ENCODE results near the gene NR2F6. TPM values are rescaled to one million over a fixed set of nuclear protein-coding genes. Genes with fewer than 3 reads are reported as not detected.
A peak's percentile ranks its signal among the peaks of the same experiment; 100 is the strongest.
"Not testable (repeated sequence)": the region's sequence is repeated elsewhere in the genome, so short reads cannot be mapped to it uniquely, and the experiment has no call there.

The NR2F6 gene
- total and polyA plus RNA-seq, 4 donors, result 8.9 to 33.6 (median 26.1) TPM

- DNase-seq (ENCODE audit: low read depth in 4 of 6, low spot score in 6 of 6), result no peak
- Histone ChIP-seq H3K4me3 (ENCODE audit: low read depth, low read length) (no peak overlapping the region), H3K27ac (ENCODE audit: low read depth, low read length) (no peak overlapping the region), H3K36me3 (ENCODE audit: control insufficient read depth, insufficient read depth, low read length) (peaks cover 26% of the 10 kb centered on the region), H3K9me3 (ENCODE audit: control insufficient read depth, insufficient read depth, low read length) (no peaks in the 10 kb centered on the region), H3K27me3 (ENCODE audit: control insufficient read depth, insufficient read depth, low read length) (peaks cover 15% of the 10 kb centered on the region), H3K4me1 (ENCODE audit: control insufficient read depth, insufficient read depth, low read length) (peaks cover 17% of the 10 kb centered on the region)
- 95% methylated on average over 7 of the region's 7 CpGs for WGBS (ENCODE audit: insufficient coverage)
Observed at GRCh38 chr19:17283504-17283996, 37.8 kb upstream of the NR2F6 start.

- DNase-seq (ENCODE audit: low read depth in 4 of 6, low spot score in 6 of 6), result peak in 2 of 6 donors; percentile 77 to 80
- Histone ChIP-seq H3K27me3 (ENCODE audit: control insufficient read depth, insufficient read depth, low read length) (peaks cover 15% of the 10 kb centered on the region), H3K36me3 (ENCODE audit: control insufficient read depth, insufficient read depth, low read length) (peaks cover 35% of the 10 kb centered on the region), H3K27ac (ENCODE audit: low read depth, low read length) (no peak overlapping the region), H3K9me3 (ENCODE audit: control insufficient read depth, insufficient read depth, low read length) (no peaks in the 10 kb centered on the region), H3K4me1 (ENCODE audit: control insufficient read depth, insufficient read depth, low read length) (peaks cover 17% of the 10 kb centered on the region), H3K4me3 (ENCODE audit: low read depth, low read length) (no peak overlapping the region)
- WGBS (ENCODE audit: insufficient coverage), result 6% methylated on average over 45 of the region's 45 CpGs
Observed at GRCh38 chr19:17282488-17283125, 36.9 kb upstream of the NR2F6 start.

DNA sequence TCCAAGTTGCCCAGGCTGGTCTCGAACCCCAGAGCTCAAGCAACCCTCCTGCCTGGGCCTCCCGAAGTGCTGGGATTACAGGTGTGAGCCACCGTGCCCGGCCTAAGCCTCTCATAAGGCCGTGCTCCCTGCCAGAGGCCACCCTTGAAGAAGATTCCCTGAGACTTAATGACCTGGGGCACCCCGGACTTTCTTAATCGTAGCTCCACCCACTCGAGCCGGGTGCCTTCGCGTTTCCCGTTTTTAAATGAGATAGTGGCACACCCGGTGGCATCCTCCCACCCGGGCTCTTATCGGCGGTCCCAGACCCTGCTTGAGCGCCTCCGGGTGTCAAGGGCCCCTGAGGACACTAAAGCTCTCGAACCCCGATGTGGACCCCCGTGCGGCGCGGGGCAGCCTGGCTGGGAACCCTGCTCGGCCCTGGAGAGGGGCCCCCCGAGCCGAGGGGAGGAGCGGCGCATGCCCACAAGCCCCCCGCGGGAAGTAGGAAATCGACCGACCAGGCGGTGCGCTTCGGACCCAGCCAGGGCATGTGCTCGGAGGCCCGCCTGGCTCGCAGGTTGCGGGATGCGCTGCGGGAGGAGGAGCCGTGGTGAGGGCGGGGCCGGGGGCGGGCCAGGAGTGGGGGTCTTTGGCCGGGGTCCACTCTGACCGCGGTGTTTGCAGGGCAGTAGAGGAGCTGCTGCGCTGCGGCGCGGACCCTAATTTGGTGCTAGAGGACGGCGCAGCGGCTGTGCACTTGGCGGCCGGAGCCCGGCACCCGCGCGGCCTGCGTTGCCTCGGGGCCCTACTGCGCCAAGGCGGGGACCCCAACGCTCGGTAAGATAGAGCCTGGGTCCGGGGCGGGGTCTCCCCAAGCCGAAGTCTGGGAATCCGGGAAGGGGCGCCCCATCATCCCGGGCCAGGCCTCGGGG lies 35.9 kb upstream of the NR2F6 start, which contains the start of gene ANKLE1:
Gene ANKLE1 (plus strand): TSS at position 511 of the 914 bp plus-strand sequence. CDS start 20 bp downstream, at position 531.
- Histone ChIP-seq H3K27ac (ENCODE audit: low read depth, low read length) (no peak within 1 kb of the TSS), H3K4me3 (ENCODE audit: low read depth, low read length) (peak within 1 kb of the TSS; percentile 24), H3K9me3 (ENCODE audit: control insufficient read depth, insufficient read depth, low read length) (no peaks in the 10 kb centered on the region), H3K4me1 (ENCODE audit: control insufficient read depth, insufficient read depth, low read length) (peaks cover 17% of the 10 kb centered on the region), H3K36me3 (ENCODE audit: control insufficient read depth, insufficient read depth, low read length) (peaks cover 45% of the 10 kb centered on the region), H3K27me3 (ENCODE audit: control insufficient read depth, insufficient read depth, low read length) (peaks cover 15% of the 10 kb centered on the region)
- 9% methylated on average over 75 of the region's 75 CpGs for WGBS (ENCODE audit: insufficient coverage)
- DNase-seq (ENCODE audit: low read depth in 4 of 6, low spot score in 6 of 6), result peak in 2 of 6 donors; percentile 49 to 50

- Histone ChIP-seq H3K27ac (ENCODE audit: low read depth, low read length) (no peak overlapping the region), H3K36me3 (ENCODE audit: control insufficient read depth, insufficient read depth, low read length) (peaks cover 54% of the 10 kb centered on the region), H3K4me1 (ENCODE audit: control insufficient read depth, insufficient read depth, low read length) (peaks cover 17% of the 10 kb centered on the region), H3K4me3 (ENCODE audit: low read depth, low read length) (no peak overlapping the region), H3K27me3 (ENCODE audit: control insufficient read depth, insufficient read depth, low read length) (peaks cover 15% of the 10 kb centered on the region), H3K9me3 (ENCODE audit: control insufficient read depth, insufficient read depth, low read length) (no peaks in the 10 kb centered on the region)
- no peak for DNase-seq (ENCODE audit: low read depth in 4 of 6, low spot score in 6 of 6)
- WGBS (ENCODE audit: insufficient coverage), result 100% methylated on average over 1 of the region's 3 CpGs
Observed at GRCh38 chr19:17279436-17279835, 33.7 kb upstream of the NR2F6 start.

GRCh38 chr19:17275441-17276175 lies 29.9 kb upstream of the NR2F6 start:
- H3K4me3 ChIP-seq (ENCODE audit: low read depth, low read length), result no peak overlapping the region
- no peaks in the 10 kb centered on the region for H3K4me1 ChIP-seq (ENCODE audit: control insufficient read depth, insufficient read depth, low read length)
- H3K36me3 ChIP-seq (ENCODE audit: control insufficient read depth, insufficient read depth, low read length), result peaks cover 82% of the 10 kb centered on the region
- no peaks in the 10 kb centered on the region for H3K27me3 ChIP-seq (ENCODE audit: control insufficient read depth, insufficient read depth, low read length)
- H3K27ac ChIP-seq (ENCODE audit: low read depth, low read length), result no peak overlapping the region
- H3K9me3 ChIP-seq (ENCODE audit: control insufficient read depth, insufficient read depth, low read length), result no peaks in the 10 kb centered on the region
- 92% methylated on average over 15 of the region's 19 CpGs for WGBS (ENCODE audit: insufficient coverage)
- no peak for DNase-seq (ENCODE audit: low read depth in 4 of 6, low spot score in 6 of 6)

GRCh38 chr19:17274892-17275291 lies 29.2 kb upstream of the NR2F6 start:
- H3K36me3 ChIP-seq (ENCODE audit: control insufficient read depth, insufficient read depth, low read length), result peaks cover 88% of the 10 kb centered on the region
- WGBS (ENCODE audit: insufficient coverage), result no CpG with 5 or more reads among the region's 3 CpGs
- not testable (repeated sequence) for H3K9me3 ChIP-seq (ENCODE audit: control insufficient read depth, insufficient read depth, low read length); H3K27ac ChIP-seq (ENCODE audit: low read depth, low read length); DNase-seq (ENCODE audit: low read depth in 4 of 6, low spot score in 6 of 6); H3K4me3 ChIP-seq (ENCODE audit: low read depth, low read length); H3K4me1 ChIP-seq (ENCODE audit: control insufficient read depth, insufficient read depth, low read length); H3K27me3 ChIP-seq (ENCODE audit: control insufficient read depth, insufficient read depth, low read length)

DNA sequence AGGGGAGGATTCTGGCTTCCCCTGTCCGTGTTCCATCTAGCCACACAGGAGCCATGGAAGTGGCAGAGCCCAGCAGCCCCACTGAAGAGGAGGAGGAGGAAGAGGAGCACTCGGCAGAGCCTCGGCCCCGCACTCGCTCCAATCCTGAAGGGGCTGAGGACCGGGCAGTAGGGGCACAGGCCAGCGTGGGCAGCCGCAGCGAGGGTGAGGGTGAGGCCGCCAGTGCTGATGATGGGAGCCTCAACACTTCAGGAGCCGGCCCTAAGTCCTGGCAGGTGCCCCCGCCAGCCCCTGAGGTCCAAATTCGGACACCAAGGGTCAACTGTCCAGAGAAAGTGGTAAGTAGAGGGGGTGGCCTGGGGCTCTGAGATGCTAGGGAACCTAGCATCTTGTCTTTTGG lies 23.0 kb upstream of the NR2F6 start:
- no peak for DNase-seq (ENCODE audit: low read depth in 4 of 6, low spot score in 6 of 6)
- H3K4me1 ChIP-seq (ENCODE audit: control insufficient read depth, insufficient read depth, low read length), result peaks cover 18% of the 10 kb centered on the region
- no peaks in the 10 kb centered on the region for H3K27me3 ChIP-seq (ENCODE audit: control insufficient read depth, insufficient read depth, low read length)
- no peak overlapping the region for H3K27ac ChIP-seq (ENCODE audit: low read depth, low read length)
- no peaks in the 10 kb centered on the region for H3K9me3 ChIP-seq (ENCODE audit: control insufficient read depth, insufficient read depth, low read length)
- H3K36me3 ChIP-seq (ENCODE audit: control insufficient read depth, insufficient read depth, low read length), result peaks cover 46% of the 10 kb centered on the region
- WGBS (ENCODE audit: insufficient coverage), result 94% methylated on average over 12 of the region's 13 CpGs
- no peak overlapping the region for H3K4me3 ChIP-seq (ENCODE audit: low read depth, low read length)

- Histone ChIP-seq H3K27ac (ENCODE audit: low read depth, low read length) (peak within 1 kb of the TSS; percentile 74), H3K4me3 (ENCODE audit: low read depth, low read length) (peak within 1 kb of the TSS; percentile 96), H3K27me3 (ENCODE audit: control insufficient read depth, insufficient read depth, low read length) (no peaks in the 10 kb centered on the region), H3K36me3 (ENCODE audit: control insufficient read depth, insufficient read depth, low read length) (peaks cover 36% of the 10 kb centered on the region), H3K9me3 (ENCODE audit: control insufficient read depth, insufficient read depth, low read length) (no peaks in the 10 kb centered on the region), H3K4me1 (ENCODE audit: control insufficient read depth, insufficient read depth, low read length) (peaks cover 18% of the 10 kb centered on the region)
- 0% methylated on average over 25 of the region's 27 CpGs for WGBS (ENCODE audit: insufficient coverage)
- DNase-seq (ENCODE audit: low read depth in 4 of 6, low spot score in 6 of 6), result peak; percentile 91 to 100 (median 98)
Observed at GRCh38 chr19:17266975-17267788, 21.5 kb upstream of the NR2F6 start, which contains the start of gene BABAM1. BABAM1 (plus strand) TSS chr19:17267443; CDS start chr19:17268807, 1,364 bp downstream.

All from spinal cord (tissue), 10 donors.